Calu3 (cell line): ENCODE measurements around the gene KCNK4. TPM values are rescaled to one million over a fixed set of nuclear protein-coding genes. Genes with fewer than 3 reads are reported as not detected.
A peak's percentile ranks its signal among the peaks of the same experiment; 100 is the strongest.

Experiments
- BruUV-seq: library from RNA; stranded (reverse); fragments of 400-500 nt; replicated peaks from 2 replicates; lab custom pipeline; 2021; lab: Mats Ljungman, UMichigan
- CTCF ChIA-PET: fragments of 300-600 bp; sonication (Branson Sonifier 250); formaldehyde crosslinking; loops from one replicate; lab custom pipeline; 2022; ENCODE audit warnings: antibody characterized with exemption; lab: Charles Lee
- DNase-seq: peaks from one replicate; pipeline ENCODE4 v3.0.0; 2022
- H3K27ac Mint-ChIP-seq: one replicate; pipeline ENCODE4 v1.8.0; 2022; ENCODE audit warnings: mixed read lengths; ENCODE audit not compliant: unreplicated experiment
- H3K27me3 Mint-ChIP-seq: one replicate; pipeline ENCODE4 v1.8.0; 2022; ENCODE audit warnings: mixed read lengths; ENCODE audit not compliant: unreplicated experiment
- H3K36me3 Mint-ChIP-seq: one replicate; pipeline ENCODE4 v1.8.0; 2022; ENCODE audit warnings: mild to moderate bottlenecking, moderate library complexity, mixed read lengths; ENCODE audit not compliant: insufficient read depth, unreplicated experiment
- H3K4me1 Mint-ChIP-seq: one replicate; pipeline ENCODE4 v1.8.0; 2022; ENCODE audit warnings: mild to moderate bottlenecking, low read depth, mixed read lengths; ENCODE audit not compliant: unreplicated experiment
- H3K4me3 Mint-ChIP-seq: one replicate; pipeline ENCODE4 v1.8.0; 2022; ENCODE audit warnings: mild to moderate bottlenecking, low read depth, moderate library complexity, mixed read lengths; ENCODE audit not compliant: unreplicated experiment
- H3K9me3 Mint-ChIP-seq: one replicate; pipeline ENCODE4 v1.8.0; 2022; ENCODE audit warnings: low read depth, mixed read lengths; ENCODE audit not compliant: unreplicated experiment
- CTCF ChIP-seq: fragments of 200-600 bp; IDR thresholded peaks from one replicate; pipeline ENCODE4 v1.8.0; 2022; ENCODE audit warnings: antibody characterized with exemption; ENCODE audit not compliant: unreplicated experiment
- intact Hi-C: fragments of 100-400 bp; cut with micrococcal nuclease; formaldehyde crosslinking; loops from one replicate; pipeline ENCODE4 v1.10.0; 2022; ENCODE audit not compliant: unreplicated experiment
- total RNA-seq: library from RNA; stranded (reverse); gene quantifications from 2 replicates; pipeline ENCODE4 v1.2.3, GENCODE V29; 2022

KCNK4 gene
- total RNA-seq, 1 experiment from 2014 or later, result not detected

GRCh38 chr11:64339754-64340408 is 48.8 kb downstream of the KCNK4 start, which contains the start of gene CCDC88B:
Gene CCDC88B, plus strand, starts transcription at chr11:64340204. Its CDS starts 63 bp downstream, at chr11:64340267.
- H3K27ac Mint-ChIP-seq, result no peak within 1 kb of the TSS
- H3K9me3 Mint-ChIP-seq, result no peaks in the 10 kb centered on the region
- peaks cover 10% of the 10 kb centered on the region for H3K4me1 Mint-ChIP-seq
- no TSS peak for BruUV-seq
- peaks cover 6% of the 10 kb centered on the region for H3K36me3 Mint-ChIP-seq
- CTCF ChIA-PET, result no interaction called here
- no peak for TF ChIP-seq CTCF
- no peak within 1 kb of the TSS for H3K4me3 Mint-ChIP-seq
- no peak for DNase-seq
- intact Hi-C loops, result no loop called here
- no peaks in the 10 kb centered on the region for H3K27me3 Mint-ChIP-seq

GRCh38 chr11:64340671-64341335 is 49.7 kb downstream of the KCNK4 start:
- H3K36me3 Mint-ChIP-seq, result no peaks in the 10 kb centered on the region
- TF ChIP-seq CTCF, result no peak
- peak overlapping the region; percentile 14 for H3K4me3 Mint-ChIP-seq
- H3K4me1 Mint-ChIP-seq, result peaks cover under 1% of the 10 kb centered on the region
- DNase-seq, result no peak
- intact Hi-C loops, result no loop called here
- no TSS peak for BruUV-seq
- no peak overlapping the region for H3K27ac Mint-ChIP-seq
- no peaks in the 10 kb centered on the region for H3K27me3 Mint-ChIP-seq
- CTCF ChIA-PET, result interaction anchor here (1.2 kb wide), 1 partner anchor 14 kb away, joined by 6 read pairs; no protein-coding TSS in a partner anchor
- no peaks in the 10 kb centered on the region for H3K9me3 Mint-ChIP-seq

- Mint-ChIP-seq H3K36me3 (no peaks in the 10 kb centered on the region), H3K4me1 (no peaks in the 10 kb centered on the region), H3K27me3 (no peaks in the 10 kb centered on the region), H3K4me3 (peak overlapping the region; percentile 14), H3K9me3 (no peaks in the 10 kb centered on the region), H3K27ac (no peak overlapping the region)
- no TSS peak for BruUV-seq
- intact Hi-C loops, result no loop called here
- no peak for DNase-seq
- TF ChIP-seq CTCF, result no peak
- CTCF ChIA-PET, result interaction anchor here (1.2 kb wide), 1 partner anchor 14 kb away, joined by 6 read pairs; no protein-coding TSS in a partner anchor
Measured at GRCh38 chr11:64341429-64341828, 50.3 kb downstream of the KCNK4 start.

GRCh38 chr11:64341851-64342791 is 51.0 kb downstream of the KCNK4 start:
- peak; percentile 36 for TF ChIP-seq CTCF
- Mint-ChIP-seq H3K4me3 (peak overlapping the region; percentile 52), H3K27ac (no peak overlapping the region), H3K9me3 (no peaks in the 10 kb centered on the region), H3K36me3 (no peaks in the 10 kb centered on the region), H3K4me1 (peaks cover 3% of the 10 kb centered on the region), H3K27me3 (no peaks in the 10 kb centered on the region)
- peak; percentile 96 for DNase-seq
- intact Hi-C loops, result no loop called here
- no TSS peak for BruUV-seq
- CTCF ChIA-PET, result interaction anchor here (0.8 to 2.3 kb wide), 6 partner anchors 10 to 107 kb away, joined by 3 to 27 read pairs (median 8); partner anchors contain the start of genes PRDX5 and TRMT112
